ENCODE measurements around the gene KDM4B. TPM values are rescaled to one million over a fixed set of nuclear protein-coding genes. Genes with fewer than 3 reads are reported as not detected.

KDM4B gene
- total RNA-seq, 1 experiment from 2014 or later = 35.9 TPM

GRCh38 chr19:4955274-4955673, 13.6 kb upstream of the KDM4B start:
- Histone ChIP-seq H3K27ac (ENCODE audit: low read depth, low read length) (no peak overlapping the region), H3K27me3 (ENCODE audit: insufficient read depth, low read length) (no peaks in the 10 kb centered on the region), H3K9ac (ENCODE audit: low read length) (no peak overlapping the region), H3K9me2 (ENCODE audit: insufficient read depth) (no peaks in the 10 kb centered on the region), H3K9me3 (ENCODE audit: control insufficient read depth in 1 of 2, insufficient read depth in 1 of 2, low read depth in 1 of 2, low read length in 2 of 2) (no peaks in the 10 kb centered on the region), H3K36me3 (ENCODE audit: control insufficient read depth in 1 of 2, insufficient read depth in 2 of 2, low read length in 2 of 2) (peaks cover 28 to 57% of the 10 kb centered on the region in 2 experiments; a peak in 3 of 4 replicates), H3K4me2 (ENCODE audit: low read length) (no peak overlapping the region), H3K4me1 (ENCODE audit: control insufficient read depth in 1 of 2, insufficient read depth in 2 of 2, low read length in 2 of 2) (no peaks in the 10 kb centered on the region), H3K79me2 (ENCODE audit: insufficient read depth, low read length) (peaks cover 7% of the 10 kb centered on the region; the same call in 1 of the 2 replicates), H2AFZ (ENCODE audit: low read depth, low read length, poor library complexity, severe bottlenecking) (no peak overlapping the region), H4K20me1 (ENCODE audit: insufficient read depth) (no peaks in the 10 kb centered on the region), H3K4me3 (replicated peaks in 1 of 2; ENCODE audit: low read depth in 1 of 2, low read length in 2 of 2) (no peak overlapping the region)
- ChIA-PET RAD21 (ENCODE audit: low non-redundant PET in 1 of 2, low total read pairs in 2 of 2, uncharacterized antibody in 2 of 2, unreplicated experiment in 2 of 2) (no interaction called here), POLR2A (no interaction called here), CTCF (no interaction called here)
- ATAC-seq = no peak
- intact Hi-C loops (cut with micrococcal nuclease) = no loop called here
- BruUV-seq (replicated peaks) = no TSS peak
- no peak for TF ChIP-seq CTCF (IDR thresholded peaks at IDR 0.05 in 2 of 3, conservative IDR thresholded peaks at IDR 0.05 in 1 of 3; ENCODE audit: borderline replicate concordance in 1 of 3, insufficient read depth in 1 of 3, low read depth in 2 of 3, low read length in 2 of 3)
- no peak for TF ChIP-seq SIN3A (IDR thresholded peaks at IDR 0.05; ENCODE audit: low read depth)
- no peak for TF ChIP-seq EZH2 (IDR thresholded peaks at IDR 0.05)
- no peak for TF ChIP-seq EGR1 (IDR thresholded peaks at IDR 0.05; ENCODE audit: low read depth)
- TF ChIP-seq REST (IDR thresholded peaks at IDR 0.05; ENCODE audit: low read depth) = no peak
- no peak for TF ChIP-seq RAD21 (IDR thresholded peaks at IDR 0.05; ENCODE audit: low read depth)
- TF ChIP-seq FOSL1 (IDR thresholded peaks at IDR 0.05; ENCODE audit: low read depth) = no peak
- no peak for TF ChIP-seq ZNF274 (IDR thresholded peaks at IDR 0.05; ENCODE audit: low read depth, low read length)
- no peak for TF ChIP-seq YY1 (IDR thresholded peaks at IDR 0.05; ENCODE audit: extremely low read depth, insufficient replicate concordance, low read depth, low read length)
- TF ChIP-seq EZH2phosphoT487 (IDR thresholded peaks at IDR 0.05; ENCODE audit: borderline replicate concordance) = no peak
- no peak for TF ChIP-seq SRF (IDR thresholded peaks at IDR 0.05; ENCODE audit: low read depth)
- TF ChIP-seq ELF1 (IDR thresholded peaks at IDR 0.05; ENCODE audit: borderline replicate concordance, low read depth) = no peak
- no peak for TF ChIP-seq CEBPB (IDR thresholded peaks at IDR 0.05; ENCODE audit: low read depth)
- TF ChIP-seq CBX3 (IDR thresholded peaks at IDR 0.05; ENCODE audit: low read depth) = no peak
- TF ChIP-seq POLR2AphosphoS5 (IDR thresholded peaks at IDR 0.05; ENCODE audit: low read depth, low read length) = no peak
- no peak for TF ChIP-seq ATF3 (IDR thresholded peaks at IDR 0.05)
- TF ChIP-seq POLR2A (IDR thresholded peaks at IDR 0.05; ENCODE audit: borderline replicate concordance, extremely low read depth, insufficient read depth, insufficient read length) = no peak
- no peak for TF ChIP-seq SP1 (IDR thresholded peaks at IDR 0.05; ENCODE audit: low read depth)
- DNase-seq (ENCODE audit: low read depth, low spot score) = no peak

Data from HCT116 (cell line).